GM23338 (cell line): ENCODE results near the gene ETV6. TPM values are rescaled to one million over a fixed set of nuclear protein-coding genes. Genes with fewer than 3 reads are reported as not detected.

Experiments used
- ATAC-seq: fragments of 200-7000 bp; cut with Tn5 transposase; 3 replicates; pipeline ENCODE4 v1.9.1; 2020
- DNase-seq: peaks from one replicate; pipeline ENCODE4 v3.0.0-alpha.2; 2015; ENCODE audit warnings: low spot score
- H2AFZ ChIP-seq: fragments of 200-600 bp; sonication (generic); 2 replicates; pipeline ENCODE4 v1.8.0; 2016; ENCODE audit warnings: antibody characterized with exemption, mild to moderate bottlenecking, moderate library complexity
- H3F3A ChIP-seq: fragments of 200-600 bp; sonication (generic); replicated peaks from 2 replicates; pipeline ENCODE4 v1.8.0; 2017; ENCODE audit warnings: antibody characterized with exemption, mixed run types, low read depth
- H3K27ac ChIP-seq: fragments of 200-600 bp; sonication (generic); 2 replicates; pipeline ENCODE4 v1.6.1; 2016; ENCODE audit warnings: low read depth
- H3K27me3 ChIP-seq: fragments of 200-600 bp; sonication (generic); 2 replicates; pipeline ENCODE4 v1.8.0; 2016; ENCODE audit warnings: mild to moderate bottlenecking, mixed run types, moderate library complexity; ENCODE audit not compliant: insufficient read depth
- H3K36me3 ChIP-seq: fragments of 200-600 bp; sonication (generic); 2 replicates; pipeline ENCODE4 v1.8.0; 2016; ENCODE audit warnings: mild to moderate bottlenecking; ENCODE audit not compliant: insufficient read depth
- H3K4me1 ChIP-seq: fragments of 200-600 bp; sonication (generic); 2 replicates; pipeline ENCODE4 v1.8.0; 2016; ENCODE audit warnings: mild to moderate bottlenecking, moderate library complexity; ENCODE audit not compliant: insufficient read depth
- H3K4me2 ChIP-seq: fragments of 200-600 bp; sonication (generic); 2 replicates; pipeline ENCODE4 v1.7.1; 2017; ENCODE audit warnings: mixed run types
- H3K4me3 ChIP-seq: fragments of 200-600 bp; sonication (generic); 2 replicates; pipeline ENCODE4 v1.6.1; 2016; ENCODE audit warnings: mixed run types
- H3K79me2 ChIP-seq: fragments of 200-600 bp; sonication (generic); replicated peaks from 2 replicates; pipeline ENCODE4 v1.8.0; 2017; ENCODE audit warnings: mild to moderate bottlenecking; ENCODE audit not compliant: insufficient read depth
- H3K9me2 ChIP-seq: fragments of 200-600 bp; sonication (generic); 2 replicates; pipeline ENCODE4 v1.8.0; 2017; ENCODE audit not compliant: insufficient read depth
- H4K20me1 ChIP-seq: fragments of 200-600 bp; sonication (generic); replicated peaks from 2 replicates; pipeline ENCODE4 v1.8.0; 2017; ENCODE audit warnings: mild to moderate bottlenecking; ENCODE audit not compliant: insufficient read depth
- H3K27ac Mint-ChIP-seq: 2 replicates; pipeline ENCODE4 v1.8.0; 2020; ENCODE audit warnings: inconsistent platforms, mild to moderate bottlenecking, moderate library complexity, mixed read lengths
- H3K27me3 Mint-ChIP-seq: 3 replicates; pipeline ENCODE4 v1.8.0; 2022; ENCODE audit warnings: low read depth, mild to moderate bottlenecking, moderate library complexity, mixed read lengths, inconsistent platforms; ENCODE audit not compliant: insufficient read depth, poor library complexity
- H3K36me3 Mint-ChIP-seq: 3 replicates; pipeline ENCODE4 v1.8.0; 2021; ENCODE audit warnings: low read depth, mild to moderate bottlenecking, inconsistent platforms, moderate library complexity, mixed read lengths
- H3K4me1 Mint-ChIP-seq: 3 replicates; pipeline ENCODE4 v1.8.0; 2020; ENCODE audit warnings: mild to moderate bottlenecking, inconsistent platforms, mixed read lengths
- H3K4me3 Mint-ChIP-seq: 3 replicates; pipeline ENCODE4 v1.8.0; 2021; ENCODE audit warnings: moderate library complexity, mild to moderate bottlenecking, inconsistent platforms, mixed read lengths
- H3K9me3 Mint-ChIP-seq: 3 replicates; pipeline ENCODE4 v1.8.0; 2020; ENCODE audit warnings: moderate library complexity, mild to moderate bottlenecking, inconsistent platforms, mixed read lengths
- CREB1 ChIP-seq: fragments of 250-450 bp; sonication (Bioruptor Pico); IDR thresholded peaks from 2 replicates; pipeline ENCODE4 v1.5.0; 2020; ENCODE audit warnings: low read depth, mild to moderate bottlenecking, moderate library complexity
- ETS1 ChIP-seq: IDR thresholded peaks from 2 replicates; pipeline ENCODE4 v1.6.1; 2016; ENCODE audit warnings: antibody characterized with exemption
- EZH2 ChIP-seq: fragments of 200-600 bp; sonication (generic); IDR thresholded peaks from one replicate; pipeline ENCODE4 v1.8.0; 2017; ENCODE audit warnings: antibody characterized with exemption, mild to moderate bottlenecking, low read depth; ENCODE audit not compliant: unreplicated experiment
- EZH2phosphoT487 ChIP-seq: fragments of 200-600 bp; sonication (generic); IDR thresholded peaks from one replicate; pipeline ENCODE4 v1.8.1; 2018; ENCODE audit warnings: antibody characterized with exemption; ENCODE audit not compliant: unreplicated experiment
- JUNB ChIP-seq: IDR thresholded peaks from one replicate; pipeline ENCODE4 v1.6.1; 2016; ENCODE audit warnings: antibody characterized with exemption; ENCODE audit not compliant: unreplicated experiment
- NANOG ChIP-seq: IDR thresholded peaks from 2 replicates; pipeline ENCODE4 v1.6.1; 2016; ENCODE audit warnings: antibody characterized with exemption, borderline replicate concordance
- POLR2AphosphoS5 ChIP-seq: IDR thresholded peaks from 2 replicates; pipeline ENCODE4 v1.6.1; 2016; ENCODE audit warnings: antibody characterized with exemption, low read depth
- REST ChIP-seq: IDR thresholded peaks from one replicate; pipeline ENCODE4 v1.6.1; 2018; ENCODE audit warnings: antibody characterized with exemption; ENCODE audit not compliant: unreplicated experiment
- STAT1 ChIP-seq: IDR thresholded peaks from one replicate; pipeline ENCODE4 v1.6.1; 2016; ENCODE audit warnings: antibody characterized with exemption; ENCODE audit not compliant: unreplicated experiment
- ZNF114 ChIP-seq: fragments of 250-450 bp; sonication (Bioruptor Pico); IDR thresholded peaks from 2 replicates; pipeline ENCODE4 v1.5.0; 2020; ENCODE audit warnings: mild to moderate bottlenecking, moderate library complexity
- ZNF331 ChIP-seq: fragments of 250-450 bp; sonication (Bioruptor Pico); IDR thresholded peaks from 2 replicates; pipeline ENCODE4 v1.5.0; 2020; ENCODE audit warnings: low read depth, mild to moderate bottlenecking, moderate library complexity
- ZNF462 ChIP-seq: fragments of 250-450 bp; sonication (Bioruptor Pico); IDR thresholded peaks from 2 replicates; pipeline ENCODE4 v1.5.0; 2020; ENCODE audit warnings: mild to moderate bottlenecking, moderate library complexity
- polyA plus RNA-seq: library from polyadenylated mRNA; unstranded; fragments of >200 nt; fragmentation: Nextera tagmentation; extraction: Ambion mirVana; gene quantifications from 2 replicates; pipeline ENCODE4 v1.2.1, GENCODE V29; 2016
- total RNA-seq: library from RNA; depleted of rRNA; stranded (reverse); fragments of >200 nt; shearing (Covaris generic); gene quantifications from 2 replicates; pipeline ENCODE4 v1.2.3, GENCODE V29; 2014

The ETV6 gene
- total and polyA plus RNA-seq, 2 experiments from 2014 or later: 7.5 to 15.1 TPM

- no peak for TF ChIP-seq ZNF462 (CRISPR knock-in tag)
Observed at GRCh38 chr12:11723993-11724392, 74.5 kb downstream of the ETV6 start (continued).

GRCh38 chr12:11724888-11725311, 75.4 kb downstream of the ETV6 start:
- H3K9me3 Mint-ChIP-seq: no peaks in the 10 kb centered on the region
- H3K9me2 ChIP-seq: no peaks in the 10 kb centered on the region
- 0 out of 2 replicates have a peak, but pooled peaks cover 9% of the 10 kb centered on the region for H3K79me2 ChIP-seq
- DNase-seq: no peak
- no peak overlapping the region for H3K4me2 ChIP-seq
- peaks cover 17% of the 10 kb centered on the region for H3K4me1 ChIP-seq
- H2AFZ ChIP-seq: no peak overlapping the region
- H3K4me1 Mint-ChIP-seq: peaks cover 50% of the 10 kb centered on the region
- H3F3A ChIP-seq: no peaks in the 10 kb centered on the region
- H3K4me3 Mint-ChIP-seq: no peak overlapping the region
- H3K27me3 Mint-ChIP-seq: peaks cover 2% of the 10 kb centered on the region
- H3K27ac Mint-ChIP-seq: no peak overlapping the region
- no peak overlapping the region for H3K27ac ChIP-seq
- no peaks in the 10 kb centered on the region for H3K36me3 Mint-ChIP-seq
- no peak for ATAC-seq
- no peaks in the 10 kb centered on the region for H3K27me3 ChIP-seq
- no peaks in the 10 kb centered on the region for H3K36me3 ChIP-seq
- no peak overlapping the region for H3K4me3 ChIP-seq
- H4K20me1 ChIP-seq: no peaks in the 10 kb centered on the region
- TF ChIP-seq STAT1 (no peak), REST (no peak), ZNF331 (CRISPR knock-in tag) (no peak), EZH2 (no peak), JUNB (no peak), EZH2phosphoT487 (no peak), POLR2AphosphoS5 (no peak), CREB1 (no peak), ZNF114 (CRISPR knock-in tag) (no peak), NANOG (no peak), ETS1 (no peak)
